GM12873 (cell line): ENCODE results near the gene BTBD19.

Experiments
- CTCF ChIP-seq: IDR thresholded peaks from 2 replicates; pipeline ENCODE4 v1.5.1; 2012; ENCODE audit warnings: low read depth, mild to moderate bottlenecking, moderate library complexity, low read length, control low read depth; ENCODE audit not compliant: insufficient read depth; ENCODE audit errors: missing control alignments

BTBD19 gene

GRCh38 chr1:44803312-44804095 lies 4.8 kb upstream of the BTBD19 start:
- TF ChIP-seq CTCF = no peak

- no peak for TF ChIP-seq CTCF
Measured at GRCh38 chr1:44805311-44806024, 2.9 kb upstream of the BTBD19 start.

- no peak for TF ChIP-seq CTCF
Measured at GRCh38 chr1:44806025-44806703, 2.2 kb upstream of the BTBD19 start.

GRCh38 chr1:44806704-44807363 lies 1.5 kb upstream of the BTBD19 start, which contains the start of gene DYNLT4:
DYNLT4 (minus strand) TSS chr1:44807351; CDS start chr1:44806668, 683 bp downstream.
- no peak for TF ChIP-seq CTCF

GRCh38 chr1:44807364-44808062 lies 810 bp upstream of the BTBD19 start:
- TF ChIP-seq CTCF = no peak

GRCh38 chr1:44808938-44809917 lies 905 bp downstream of the BTBD19 start:
- TF ChIP-seq CTCF = no peak
